ENCODE results near the gene CDK11B.

DNA sequence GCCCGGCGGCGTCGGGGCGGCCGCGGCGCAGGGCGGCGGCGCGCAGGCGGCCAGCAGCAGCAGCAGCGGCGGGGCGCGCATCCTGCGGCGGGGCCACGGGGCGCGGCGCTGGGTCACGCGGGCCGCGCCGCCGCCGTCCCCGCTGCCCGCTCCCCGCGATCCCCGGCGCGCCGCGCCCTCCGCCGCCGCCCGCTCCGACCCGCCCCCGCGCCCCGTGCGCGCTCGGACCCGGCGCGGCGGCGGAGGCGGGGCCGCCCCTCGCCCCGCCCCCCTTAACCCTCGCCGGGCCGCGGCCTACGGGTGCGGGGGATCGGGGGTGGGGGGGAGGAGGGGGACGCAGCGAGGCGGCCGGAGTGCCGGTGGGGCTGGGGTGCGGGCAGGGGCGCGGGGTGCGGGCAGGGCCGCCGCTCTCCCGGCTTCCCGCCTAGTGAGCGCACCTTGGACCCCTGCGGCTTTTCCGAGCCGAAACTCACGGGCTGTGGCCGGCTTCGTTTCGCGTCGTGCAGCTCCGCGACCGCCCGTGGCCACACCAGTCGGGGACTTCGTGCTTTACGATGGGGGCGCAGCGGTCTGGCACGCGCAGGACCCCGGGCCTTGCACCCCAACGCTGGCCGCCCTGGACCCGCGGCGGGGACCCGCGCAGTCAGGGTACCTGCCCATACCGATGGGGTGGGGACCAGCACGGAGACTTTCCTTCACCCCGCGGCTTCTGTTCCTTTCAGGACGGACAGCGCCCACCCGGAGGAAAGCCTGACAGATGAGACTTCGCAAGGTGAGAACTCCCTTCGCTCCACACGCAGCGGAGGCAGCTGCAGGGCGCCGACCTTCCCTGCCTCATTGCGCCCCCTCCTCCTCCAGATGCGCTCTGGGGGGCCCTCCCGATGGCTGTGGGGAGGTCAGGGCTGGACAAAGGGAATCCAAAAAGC, 58.6 kb downstream of the CDK11B start, which contains the start of gene FNDC10:
- no peak for TF ChIP-seq EZH2 (IDR thresholded peaks at IDR 0.05; ENCODE audit: low read depth, unreplicated experiment)
- TF ChIP-seq CTCF (conservative IDR thresholded peaks at IDR 0.05; ENCODE audit: low read depth in 2 of 2), result no peak
- TF ChIP-seq REST (IDR thresholded peaks at IDR 0.05; ENCODE audit: unreplicated experiment), result peak; percentile 66
- TF ChIP-seq CREB1 (CRISPR knock-in tag; IDR thresholded peaks at IDR 0.05; ENCODE audit: low read depth), result no peak
- no peak for TF ChIP-seq EZH2phosphoT487 (IDR thresholded peaks at IDR 0.05; ENCODE audit: unreplicated experiment)
- TF ChIP-seq JUNB (IDR thresholded peaks at IDR 0.05; ENCODE audit: unreplicated experiment), result no peak
- TF ChIP-seq ZNF331 (CRISPR knock-in tag; IDR thresholded peaks at IDR 0.05; ENCODE audit: low read depth), result no peak
- no peak for TF ChIP-seq ZNF114 (CRISPR knock-in tag; IDR thresholded peaks at IDR 0.05)
- TF ChIP-seq POLR2AphosphoS5 (IDR thresholded peaks at IDR 0.05; ENCODE audit: low read depth), result no peak
- no peak for TF ChIP-seq NANOG (IDR thresholded peaks at IDR 0.05; ENCODE audit: borderline replicate concordance)
